ENCODE results near the gene RFC4. TPM values are rescaled to one million over a fixed set of nuclear protein-coding genes. Genes with fewer than 3 reads are reported as not detected.

The RFC4 gene
- total and polyA plus RNA-seq, 9 of the 15 experiments (the other 6 are each of a cell fraction or from before 2014, with no cell fraction given) = 105 to 227 (median 180) TPM

DNA sequence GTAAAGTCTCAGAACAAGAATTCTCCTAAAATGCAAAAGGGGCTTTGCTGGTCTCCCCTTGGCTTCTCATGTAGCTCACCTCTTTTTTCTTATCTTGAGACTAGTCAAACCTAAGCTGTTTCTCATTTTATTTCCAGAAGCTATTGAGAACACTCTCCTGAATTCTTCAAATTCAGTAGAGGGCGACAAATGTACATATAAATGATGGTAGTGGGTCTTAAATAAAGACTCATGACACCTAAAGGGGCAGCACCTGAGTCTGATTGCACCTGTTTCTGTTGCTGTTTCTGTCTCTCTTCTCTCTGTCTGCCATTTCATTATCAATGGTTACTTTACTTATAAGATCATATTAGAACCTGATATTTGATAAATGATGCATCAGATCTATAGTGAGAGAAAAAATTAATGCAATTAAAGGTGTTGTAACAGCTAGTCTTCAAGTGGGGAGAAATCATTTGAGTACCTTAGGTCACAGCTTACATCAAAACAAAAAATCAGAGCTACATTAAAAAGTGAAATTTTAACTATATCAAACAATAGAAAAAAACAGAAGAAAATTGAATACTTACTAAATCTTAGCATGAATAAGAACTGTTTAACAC, 43.2 kb upstream of the RFC4 start (continued):
- TF ChIP-seq, protein P1, sequence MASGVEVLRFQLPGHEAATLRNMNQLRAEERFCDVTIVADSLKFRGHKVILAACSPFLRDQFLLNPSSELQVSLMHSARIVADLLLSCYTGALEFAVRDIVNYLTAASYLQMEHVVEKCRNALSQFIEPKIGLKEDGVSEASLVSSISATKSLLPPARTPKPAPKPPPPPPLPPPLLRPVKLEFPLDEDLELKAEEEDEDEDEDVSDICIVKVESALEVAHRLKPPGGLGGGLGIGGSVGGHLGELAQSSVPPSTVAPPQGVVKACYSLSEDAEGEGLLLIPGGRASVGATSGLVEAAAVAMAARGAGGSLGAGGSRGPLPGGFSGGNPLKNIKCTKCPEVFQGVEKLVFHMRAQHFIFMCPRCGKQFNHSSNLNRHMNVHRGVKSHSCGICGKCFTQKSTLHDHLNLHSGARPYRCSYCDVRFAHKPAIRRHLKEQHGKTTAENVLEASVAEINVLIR (CRISPR knock-in tag; IDR thresholded peaks at IDR 0.05) = no peak
- TF ChIP-seq ZNF133 (CRISPR knock-in tag; IDR thresholded peaks at IDR 0.05) = no peak
- TF ChIP-seq, protein P2, sequence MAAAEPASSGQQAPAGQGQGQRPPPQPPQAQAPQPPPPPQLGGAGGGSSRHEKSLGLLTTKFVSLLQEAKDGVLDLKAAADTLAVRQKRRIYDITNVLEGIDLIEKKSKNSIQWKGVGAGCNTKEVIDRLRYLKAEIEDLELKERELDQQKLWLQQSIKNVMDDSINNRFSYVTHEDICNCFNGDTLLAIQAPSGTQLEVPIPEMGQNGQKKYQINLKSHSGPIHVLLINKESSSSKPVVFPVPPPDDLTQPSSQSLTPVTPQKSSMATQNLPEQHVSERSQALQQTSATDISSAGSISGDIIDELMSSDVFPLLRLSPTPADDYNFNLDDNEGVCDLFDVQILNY (CRISPR knock-in tag; IDR thresholded peaks at IDR 0.05) = no peak
- TF ChIP-seq, protein P3, sequence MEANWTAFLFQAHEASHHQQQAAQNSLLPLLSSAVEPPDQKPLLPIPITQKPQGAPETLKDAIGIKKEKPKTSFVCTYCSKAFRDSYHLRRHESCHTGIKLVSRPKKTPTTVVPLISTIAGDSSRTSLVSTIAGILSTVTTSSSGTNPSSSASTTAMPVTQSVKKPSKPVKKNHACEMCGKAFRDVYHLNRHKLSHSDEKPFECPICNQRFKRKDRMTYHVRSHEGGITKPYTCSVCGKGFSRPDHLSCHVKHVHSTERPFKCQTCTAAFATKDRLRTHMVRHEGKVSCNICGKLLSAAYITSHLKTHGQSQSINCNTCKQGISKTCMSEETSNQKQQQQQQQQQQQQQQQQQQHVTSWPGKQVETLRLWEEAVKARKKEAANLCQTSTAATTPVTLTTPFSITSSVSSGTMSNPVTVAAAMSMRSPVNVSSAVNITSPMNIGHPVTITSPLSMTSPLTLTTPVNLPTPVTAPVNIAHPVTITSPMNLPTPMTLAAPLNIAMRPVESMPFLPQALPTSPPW (CRISPR knock-in tag; IDR thresholded peaks at IDR 0.05) = 0 out of 2 replicates have a peak, but pooled peaks have one; percentile 15
- no peak for TF ChIP-seq KLF10 (CRISPR knock-in tag; IDR thresholded peaks at IDR 0.05)
- no peak for TF ChIP-seq TEAD1 (CRISPR knock-in tag; IDR thresholded peaks at IDR 0.05)
- TF ChIP-seq ZNF408 (CRISPR knock-in tag; IDR thresholded peaks at IDR 0.05; ENCODE audit: low read depth) = no peak
- peak; percentile 49; the same call in 1 of the 2 replicates for TF ChIP-seq SMC3 (conservative IDR thresholded peaks at IDR 0.05; ENCODE audit: insufficient read depth, low read depth, low read length)
- TF ChIP-seq RFX7 (CRISPR knock-in tag; IDR thresholded peaks at IDR 0.05) = no peak
- no peak for TF ChIP-seq CEBPG (CRISPR knock-in tag; IDR thresholded peaks at IDR 0.05)
- no peak for TF ChIP-seq CEBPG (tag; conservative IDR thresholded peaks at IDR 0.05 in 1 of 2, IDR thresholded peaks at IDR 0.05 in 1 of 2)
- no peak for TF ChIP-seq ETV5 (CRISPR knock-in tag; IDR thresholded peaks at IDR 0.05; ENCODE audit: low read depth)
- TF ChIP-seq KLF13 (tag; IDR thresholded peaks at IDR 0.05; ENCODE audit: borderline replicate concordance, low read depth) = no peak
- TF ChIP-seq, protein P4, sequence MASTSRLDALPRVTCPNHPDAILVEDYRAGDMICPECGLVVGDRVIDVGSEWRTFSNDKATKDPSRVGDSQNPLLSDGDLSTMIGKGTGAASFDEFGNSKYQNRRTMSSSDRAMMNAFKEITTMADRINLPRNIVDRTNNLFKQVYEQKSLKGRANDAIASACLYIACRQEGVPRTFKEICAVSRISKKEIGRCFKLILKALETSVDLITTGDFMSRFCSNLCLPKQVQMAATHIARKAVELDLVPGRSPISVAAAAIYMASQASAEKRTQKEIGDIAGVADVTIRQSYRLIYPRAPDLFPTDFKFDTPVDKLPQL (IDR thresholded peaks at IDR 0.05; ENCODE audit: extremely low read depth, insufficient read length) = no peak
- no peak for TF ChIP-seq ZNF431 (CRISPR knock-in tag; IDR thresholded peaks at IDR 0.05)
- TF ChIP-seq SP2 (IDR thresholded peaks at IDR 0.05; ENCODE audit: extremely low read depth, low read depth, low read length, poor library complexity, severe bottlenecking) = no peak
- TF ChIP-seq, protein P5, sequence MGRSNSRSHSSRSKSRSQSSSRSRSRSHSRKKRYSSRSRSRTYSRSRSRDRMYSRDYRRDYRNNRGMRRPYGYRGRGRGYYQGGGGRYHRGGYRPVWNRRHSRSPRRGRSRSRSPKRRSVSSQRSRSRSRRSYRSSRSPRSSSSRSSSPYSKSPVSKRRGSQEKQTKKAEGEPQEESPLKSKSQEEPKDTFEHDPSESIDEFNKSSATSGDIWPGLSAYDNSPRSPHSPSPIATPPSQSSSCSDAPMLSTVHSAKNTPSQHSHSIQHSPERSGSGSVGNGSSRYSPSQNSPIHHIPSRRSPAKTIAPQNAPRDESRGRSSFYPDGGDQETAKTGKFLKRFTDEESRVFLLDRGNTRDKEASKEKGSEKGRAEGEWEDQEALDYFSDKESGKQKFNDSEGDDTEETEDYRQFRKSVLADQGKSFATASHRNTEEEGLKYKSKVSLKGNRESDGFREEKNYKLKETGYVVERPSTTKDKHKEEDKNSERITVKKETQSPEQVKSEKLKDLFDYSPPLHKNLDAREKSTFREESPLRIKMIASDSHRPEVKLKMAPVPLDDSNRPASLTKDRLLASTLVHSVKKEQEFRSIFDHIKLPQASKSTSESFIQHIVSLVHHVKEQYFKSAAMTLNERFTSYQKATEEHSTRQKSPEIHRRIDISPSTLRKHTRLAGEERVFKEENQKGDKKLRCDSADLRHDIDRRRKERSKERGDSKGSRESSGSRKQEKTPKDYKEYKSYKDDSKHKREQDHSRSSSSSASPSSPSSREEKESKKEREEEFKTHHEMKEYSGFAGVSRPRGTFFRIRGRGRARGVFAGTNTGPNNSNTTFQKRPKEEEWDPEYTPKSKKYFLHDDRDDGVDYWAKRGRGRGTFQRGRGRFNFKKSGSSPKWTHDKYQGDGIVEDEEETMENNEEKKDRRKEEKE (IDR thresholded peaks at IDR 0.05; ENCODE audit: borderline replicate concordance in 1 of 2, control insufficient read depth in 1 of 2, low read depth in 2 of 2, low read length in 1 of 2) = no peak
- TF ChIP-seq MEIS2 (IDR thresholded peaks at IDR 0.05; ENCODE audit: partially characterized antibody) = peak; percentile 77
- TF ChIP-seq CHD4 (IDR thresholded peaks at IDR 0.05; ENCODE audit: insufficient read depth, insufficient replicate concordance, low read depth, low read length, poor library complexity, severe bottlenecking) = no peak
- no peak for TF ChIP-seq CBFA2T2 (conservative IDR thresholded peaks at IDR 0.05)

Measured in K562 (cell line).